SH-SY5Y (cell line): Measurements from ENCODE around the gene TECTA.

Experiments
- GATA2 ChIP-seq: IDR thresholded peaks from 2 replicates; pipeline ENCODE4 v1.6.1; 2011; ENCODE audit warnings: mild to moderate bottlenecking, low read depth, low read length
- GATA3 ChIP-seq: IDR thresholded peaks from 2 replicates; pipeline ENCODE4 v1.6.1; 2011; ENCODE audit warnings: low read depth, mild to moderate bottlenecking, low read length, moderate library complexity

The TECTA gene

GRCh38 chr11:121213362-121213893 is 112.4 kb downstream of the TECTA start:
- TF ChIP-seq GATA2 (no peak), GATA3 (no peak)

GRCh38 chr11:121214861-121215260 is 113.8 kb downstream of the TECTA start:
- no peak for TF ChIP-seq GATA3
- TF ChIP-seq GATA2: no peak

GRCh38 chr11:121221496-121222200 is 120.6 kb downstream of the TECTA start:
- TF ChIP-seq GATA2 (no peak), GATA3 (no peak)

- TF ChIP-seq GATA3 (no peak), GATA2 (no peak)
Observed at GRCh38 chr11:121223161-121223560, 122.1 kb downstream of the TECTA start.

- TF ChIP-seq GATA3 (no peak), GATA2 (no peak)
Observed at GRCh38 chr11:121225382-121225781, 124.3 kb downstream of the TECTA start.

- TF ChIP-seq GATA2 (no peak), GATA3 (no peak)
Observed at GRCh38 chr11:121226415-121227263, 125.6 kb downstream of the TECTA start.

GRCh38 chr11:121228851-121229250 is 127.8 kb downstream of the TECTA start:
- TF ChIP-seq GATA2 (no peak), GATA3 (no peak)

GRCh38 chr11:121229495-121230215 is 128.6 kb downstream of the TECTA start:
- TF ChIP-seq GATA3 (no peak), GATA2 (no peak)

- TF ChIP-seq GATA2: no peak
- no peak for TF ChIP-seq GATA3
Observed at GRCh38 chr11:121231576-121232278, 130.7 kb downstream of the TECTA start.

- TF ChIP-seq GATA3 (no peak), GATA2 (no peak)
Observed at GRCh38 chr11:121235057-121235456, 134.0 kb downstream of the TECTA start.

- no peak for TF ChIP-seq GATA3
- TF ChIP-seq GATA2: no peak
Observed at GRCh38 chr11:121236115-121237001, 135.3 kb downstream of the TECTA start.

- TF ChIP-seq GATA3: no peak
Observed at GRCh38 chr11:121237686-121238658, 136.9 kb downstream of the TECTA start.

- TF ChIP-seq GATA2 (no peak), GATA3 (no peak)
Observed at GRCh38 chr11:121238956-121239355, 137.9 kb downstream of the TECTA start.
